HG03520 (cell line): ENCODE data around the gene CHMP4A.

Experiments used
- ATAC-seq: cut with Tn5 transposase; IDR thresholded peaks from one replicate; pipeline ENCODE4 v1.9.1; 2021; ENCODE audit warnings: mild to moderate bottlenecking, moderate library complexity; ENCODE audit not compliant: unreplicated experiment

The CHMP4A gene

DNA sequence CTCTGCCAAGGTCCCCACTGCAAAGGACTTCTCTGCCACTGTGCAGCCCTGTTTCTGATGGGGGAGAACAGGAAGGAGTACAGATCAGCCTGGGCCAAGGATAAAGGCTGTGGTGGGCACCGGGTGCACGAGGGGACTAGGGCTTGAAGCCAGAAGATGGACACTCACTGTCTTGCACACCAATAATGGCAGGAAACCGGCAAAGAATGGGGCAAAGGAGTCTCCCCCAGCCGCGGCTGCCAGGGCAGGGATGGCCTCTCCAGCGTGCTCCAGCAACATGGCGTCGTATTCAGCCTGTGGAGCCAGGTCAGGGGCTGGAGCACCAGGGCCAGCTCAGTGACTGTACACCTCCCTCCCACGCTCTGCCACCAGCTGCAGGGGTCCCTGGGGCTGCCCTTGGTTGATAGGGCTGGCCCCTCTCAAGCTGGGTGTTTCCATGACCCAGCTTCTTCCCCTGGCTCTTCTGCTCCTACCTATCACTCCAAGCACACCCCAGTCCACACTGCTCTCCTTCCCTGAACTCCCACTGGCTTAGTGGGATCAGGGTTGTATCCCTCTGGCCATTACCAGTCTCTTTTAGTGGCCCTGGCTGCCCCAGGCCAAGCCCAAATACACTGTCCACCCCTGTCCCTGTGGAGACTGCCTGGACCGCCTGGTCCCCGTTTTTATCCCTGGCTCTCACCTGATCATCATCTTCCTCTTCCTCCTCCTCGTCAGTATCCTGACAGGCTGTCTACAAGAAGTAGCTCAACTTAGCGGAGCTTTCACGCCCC, 31.0 kb downstream of the CHMP4A start:
- ATAC-seq, result no peak

- ATAC-seq, result no peak
Measured at GRCh38 chr14:24181371-24182077, 31.8 kb downstream of the CHMP4A start.

DNA sequence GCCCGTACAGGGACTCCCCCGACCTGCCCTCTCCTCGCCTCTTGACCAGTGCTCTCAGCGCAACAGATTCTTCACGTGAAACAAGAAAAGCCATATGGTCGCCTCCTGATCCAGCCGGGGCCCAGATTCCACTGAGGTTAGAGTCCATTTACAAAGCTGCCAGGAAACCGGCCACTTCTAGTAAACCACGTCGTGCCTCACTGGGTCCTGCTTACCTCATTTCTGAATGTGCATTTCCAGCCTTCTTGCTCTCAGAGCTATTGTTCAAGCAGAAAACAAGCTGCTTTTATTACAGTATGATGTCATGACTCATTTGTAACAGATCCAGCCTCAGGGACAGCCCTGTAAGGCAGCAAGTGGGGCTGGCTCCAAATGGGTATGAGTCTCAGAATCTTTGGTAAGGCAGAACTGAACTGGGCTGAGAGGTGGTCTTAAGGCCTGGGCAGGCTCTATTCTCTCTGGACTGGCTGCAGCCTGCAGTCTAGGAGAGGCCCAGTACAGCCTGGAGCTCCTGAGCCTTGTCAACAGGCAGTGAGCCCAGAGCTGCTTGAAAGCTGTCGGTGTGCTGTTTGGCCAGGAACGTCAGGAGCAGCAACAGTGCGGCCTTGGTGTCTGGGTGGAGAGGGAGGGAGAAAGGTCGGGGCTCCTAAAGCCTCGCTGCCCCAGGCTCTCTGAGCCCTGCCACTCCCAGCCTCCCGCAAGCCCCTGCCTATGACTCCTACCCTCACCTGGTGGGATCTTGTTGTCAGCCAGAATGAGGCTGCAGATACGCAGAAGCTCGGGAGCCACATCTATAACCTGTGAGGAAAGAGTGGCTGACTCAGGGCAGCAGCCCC, 33.1 kb downstream of the CHMP4A start:
- no peak for ATAC-seq

- no peak for ATAC-seq
Measured at GRCh38 chr14:24179294-24179960, 33.9 kb downstream of the CHMP4A start.

DNA sequence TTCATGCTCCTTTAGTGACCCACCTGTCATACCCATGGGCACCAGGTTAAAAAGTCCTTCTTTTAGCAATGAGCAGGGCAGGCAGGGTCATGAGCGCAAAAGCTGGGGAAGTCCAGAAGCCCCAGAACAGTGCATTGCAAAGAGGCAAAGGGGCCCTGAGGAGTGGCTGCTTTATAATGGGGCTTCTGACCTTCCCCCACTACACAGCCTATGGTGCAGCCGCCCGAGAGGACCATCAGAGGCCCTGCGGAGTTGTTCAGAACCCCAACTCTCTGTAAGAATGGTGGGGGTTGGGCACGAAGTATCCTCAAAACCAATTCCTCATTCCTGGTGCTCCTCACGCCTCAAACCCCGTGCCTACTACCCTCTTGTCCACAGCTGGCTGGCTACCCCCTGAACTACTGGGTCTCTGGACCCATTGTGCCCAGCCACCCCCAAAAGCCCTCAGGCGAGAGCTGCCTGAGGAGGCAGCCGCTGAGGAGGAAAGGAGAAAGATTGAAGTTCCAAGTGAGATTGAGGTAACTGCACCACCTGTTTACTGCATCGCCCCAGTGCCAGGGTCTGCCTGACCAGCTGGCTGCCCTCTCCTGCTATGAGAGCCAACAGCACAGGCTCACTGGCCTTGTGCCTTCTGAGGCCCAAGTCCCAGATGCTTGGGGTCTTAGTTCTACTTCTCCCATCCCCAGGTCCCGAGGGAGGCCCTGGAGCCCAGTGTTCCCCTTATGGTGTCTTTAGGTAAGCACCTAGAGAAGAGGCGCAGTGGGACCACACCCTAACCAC, 34.7 kb downstream of the CHMP4A start:
- no peak for ATAC-seq

GRCh38 chr14:24177891-24178290, 35.4 kb downstream of the CHMP4A start:
- ATAC-seq, result no peak

DNA sequence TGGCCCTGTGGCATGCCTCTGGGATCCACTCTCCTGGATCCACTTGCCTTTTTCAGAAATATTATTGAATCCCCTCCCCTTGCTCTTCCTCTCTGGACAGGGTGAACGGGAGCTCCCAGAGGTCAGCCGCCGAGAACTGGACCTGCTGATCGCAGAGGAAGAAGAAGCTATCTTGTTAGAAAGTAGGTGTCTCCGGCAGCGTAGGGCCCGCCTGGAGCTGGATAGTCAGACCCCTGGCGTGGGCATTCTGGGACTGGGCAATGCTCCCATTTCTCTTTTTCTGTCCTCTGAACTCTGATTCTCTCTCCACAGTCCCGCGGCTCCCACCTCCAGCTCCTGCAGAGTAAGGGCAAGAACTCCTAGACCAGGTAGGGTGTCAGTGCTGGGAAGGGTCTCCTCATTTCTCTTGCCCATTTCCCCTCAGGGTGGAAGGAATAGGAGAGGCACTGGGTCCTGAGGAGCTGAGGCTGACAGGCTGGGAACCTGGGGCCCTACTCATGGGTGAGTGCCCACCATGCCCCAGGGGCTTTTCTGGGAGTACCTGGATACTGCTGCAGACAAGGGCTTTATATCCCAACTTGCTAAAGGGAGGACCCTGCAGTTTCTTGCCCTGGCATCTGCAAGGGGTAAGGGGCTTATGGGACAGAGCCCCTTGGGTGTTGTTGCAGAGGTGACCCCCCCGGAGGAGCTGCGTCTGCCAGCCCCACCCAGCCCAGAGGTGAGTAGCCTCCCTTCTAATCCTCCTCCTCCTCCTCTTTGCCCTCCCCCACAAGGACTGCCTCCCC, 36.1 kb downstream of the CHMP4A start:
- no peak for ATAC-seq

DNA sequence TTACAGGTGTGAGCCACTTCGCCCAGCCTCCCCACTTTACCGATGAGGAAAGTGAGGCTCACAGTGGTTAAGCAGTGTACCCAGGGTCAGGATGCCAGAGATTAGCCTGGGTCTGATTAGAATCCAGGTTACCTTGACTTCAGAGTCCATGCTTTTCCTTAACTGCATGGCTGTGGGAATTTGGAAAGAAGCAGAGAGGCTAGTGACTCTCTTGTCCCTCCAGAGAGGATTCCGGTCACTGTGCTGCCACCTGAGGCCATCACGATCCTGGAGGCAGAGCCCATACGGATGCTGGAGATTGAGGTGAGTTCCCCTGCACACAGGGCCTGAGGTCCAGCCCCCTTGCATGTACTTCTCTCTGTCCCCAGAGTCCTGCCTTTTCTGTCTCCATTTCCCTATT, 36.7 kb downstream of the CHMP4A start:
- no peak for ATAC-seq

DNA sequence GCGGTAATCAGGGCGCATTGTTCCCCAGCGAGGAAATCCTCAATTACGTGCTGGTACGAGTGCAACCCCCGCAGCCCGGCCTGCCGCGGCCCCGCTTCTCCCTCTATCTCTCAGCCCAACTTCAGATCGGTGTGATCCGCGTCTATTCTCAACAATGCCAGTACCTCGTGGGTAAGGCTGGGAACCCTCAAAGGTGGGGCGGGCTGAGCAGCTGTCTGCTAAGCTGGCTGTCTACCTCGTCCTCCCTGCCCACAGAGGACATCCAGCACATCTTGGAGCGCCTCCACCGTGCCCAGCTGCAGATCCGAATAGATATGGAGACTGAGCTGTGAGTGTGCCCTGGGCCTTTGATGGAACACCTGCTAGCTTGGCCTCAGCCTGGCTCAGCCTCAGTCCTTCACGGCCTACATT, 40.4 kb downstream of the CHMP4A start:
- no peak for ATAC-seq

DNA sequence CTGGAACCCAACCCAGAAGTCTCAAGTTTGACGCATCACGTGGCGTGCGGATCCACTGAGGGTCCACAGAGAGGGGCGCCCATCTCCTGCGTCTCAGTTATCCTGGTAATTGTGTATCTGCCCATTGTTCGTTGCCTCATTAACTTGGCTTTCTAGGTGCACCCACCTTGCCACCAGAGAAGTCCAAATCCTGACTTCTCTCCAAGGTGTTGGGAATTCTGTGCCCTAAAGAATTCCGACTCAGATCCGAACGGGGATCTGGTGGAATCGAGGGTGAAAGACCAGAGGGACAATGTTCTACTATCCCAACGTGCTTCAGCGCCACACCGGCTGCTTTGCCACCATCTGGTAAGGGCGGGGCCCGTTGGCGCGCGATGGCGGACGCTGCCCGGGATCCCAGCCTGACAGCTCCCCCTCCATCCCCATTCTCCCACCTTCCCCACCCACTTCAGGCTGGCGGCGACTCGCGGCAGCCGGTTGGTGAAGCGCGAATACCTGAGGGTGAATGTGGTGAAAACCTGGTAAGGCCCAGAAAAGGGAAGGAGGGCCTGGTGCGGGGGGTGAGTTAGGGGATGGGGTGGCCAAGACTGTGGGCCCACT, 40.9 kb downstream of the CHMP4A start:
- ATAC-seq, result no peak

DNA sequence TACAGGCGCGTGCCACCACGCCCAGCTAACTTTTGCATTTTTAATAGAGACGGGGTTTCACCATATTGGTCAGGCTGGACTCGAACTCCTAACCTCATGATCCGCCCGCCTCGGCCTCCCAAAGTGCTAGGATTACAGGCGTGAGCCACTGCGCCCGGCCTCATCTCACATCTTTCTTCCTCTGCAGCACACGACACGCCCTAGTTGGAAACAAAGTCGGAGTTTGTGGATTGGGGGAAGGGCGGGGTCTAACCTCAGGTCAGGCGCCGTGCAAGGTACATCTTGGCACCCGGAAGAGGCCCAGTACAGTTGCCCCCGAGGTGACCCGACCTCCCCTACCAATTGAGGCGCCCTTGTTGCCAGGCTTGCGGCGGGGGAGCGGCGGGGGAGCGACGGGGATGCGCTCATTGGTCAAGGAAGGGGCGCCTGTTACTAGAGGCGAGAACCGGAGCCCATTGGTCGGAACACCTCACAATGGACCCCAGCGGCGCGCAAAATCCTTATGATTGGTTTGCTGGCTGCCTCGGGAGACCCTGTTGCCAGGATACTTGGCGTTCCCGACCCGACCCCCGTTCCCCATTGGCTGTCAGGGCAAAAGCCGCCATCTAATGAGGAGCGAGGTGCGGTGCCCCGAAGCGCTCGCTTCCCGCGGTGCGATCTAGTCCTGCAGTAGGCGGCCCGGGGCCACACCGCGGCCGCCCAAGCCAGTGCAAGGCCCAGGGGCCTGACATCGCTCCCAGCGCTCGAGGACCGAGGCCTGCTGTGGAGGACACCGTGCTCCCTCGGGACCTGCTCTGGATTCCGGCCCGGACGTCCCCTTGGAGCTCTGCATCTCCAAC, 41.6 kb downstream of the CHMP4A start, which contains the start of gene REC8:
Gene REC8 (plus strand): TSS at position 659 of the 839 bp plus-strand sequence. CDS start 473 bp downstream, outside the sequence.
- ATAC-seq, result peak; percentile 64

DNA sequence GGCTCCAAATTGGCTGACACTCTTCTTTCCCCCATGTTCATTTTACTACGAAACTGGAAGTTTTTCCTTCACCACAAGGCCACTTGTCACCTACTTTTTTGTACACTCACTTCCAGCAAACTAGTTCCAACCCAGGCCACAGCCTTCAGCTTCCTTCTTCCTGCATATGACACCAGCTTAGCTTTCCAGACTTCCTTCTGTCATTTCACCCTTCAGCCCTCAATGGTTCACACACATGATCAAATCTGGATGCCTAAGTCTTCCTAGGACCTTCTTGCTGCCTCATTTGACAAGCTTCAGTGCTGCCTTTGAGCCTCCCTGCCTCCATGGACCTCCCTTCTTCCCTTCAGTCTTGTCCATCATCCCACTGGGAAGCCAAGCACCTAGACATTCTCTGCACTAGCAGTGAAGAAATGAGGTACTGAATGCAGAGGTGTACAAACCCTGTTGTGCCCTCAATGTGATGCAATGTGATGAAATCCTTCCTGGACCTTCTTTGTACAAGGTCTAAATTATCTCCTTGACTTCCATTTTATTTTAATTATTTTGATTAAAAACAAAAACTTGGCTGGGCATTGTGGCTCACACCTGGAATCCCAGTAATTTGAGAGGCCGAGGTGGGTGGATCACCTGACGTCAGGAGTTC, 45.7 kb downstream of the CHMP4A start:
- no peak for ATAC-seq

DNA sequence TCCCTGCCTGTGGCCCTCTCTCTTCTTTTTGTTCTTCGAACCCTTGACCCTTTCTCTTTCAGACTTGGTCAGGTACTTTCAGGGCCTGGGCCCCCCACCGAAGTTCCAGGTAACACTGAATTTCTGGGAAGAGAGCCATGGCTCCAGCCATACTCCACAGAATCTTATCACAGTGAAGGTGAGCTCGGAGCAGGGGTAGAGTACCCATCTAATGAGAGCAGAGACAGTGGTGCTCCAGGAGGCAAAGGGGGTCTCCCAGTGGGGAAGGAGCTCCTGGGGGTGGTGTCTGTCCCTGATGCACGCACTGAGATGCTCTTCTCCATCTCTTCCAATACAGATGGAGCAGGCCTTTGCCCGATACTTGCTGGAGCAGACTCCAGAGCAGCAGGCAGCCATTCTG, 47.5 kb downstream of the CHMP4A start:
- ATAC-seq, result no peak

- no peak for ATAC-seq
Measured at GRCh38 chr14:24164518-24164991, 48.7 kb downstream of the CHMP4A start.

DNA sequence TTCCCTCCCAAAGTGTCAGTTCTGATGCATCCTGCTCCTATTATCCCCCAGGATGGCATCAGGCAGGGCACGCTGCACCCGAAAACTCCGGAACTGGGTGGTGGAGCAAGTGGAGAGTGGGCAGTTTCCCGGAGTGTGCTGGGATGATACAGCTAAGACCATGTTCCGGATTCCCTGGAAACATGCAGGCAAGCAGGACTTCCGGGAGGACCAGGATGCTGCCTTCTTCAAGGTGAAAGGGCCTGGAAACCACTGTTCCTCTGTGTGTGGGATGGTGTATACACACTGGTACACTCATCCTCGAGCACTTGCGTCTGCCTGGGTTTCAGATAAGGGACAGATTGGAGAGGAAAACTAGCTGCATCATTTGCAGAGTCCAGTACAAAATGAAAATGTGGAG, 51.2 kb downstream of the CHMP4A start:
- ATAC-seq, result no peak

DNA sequence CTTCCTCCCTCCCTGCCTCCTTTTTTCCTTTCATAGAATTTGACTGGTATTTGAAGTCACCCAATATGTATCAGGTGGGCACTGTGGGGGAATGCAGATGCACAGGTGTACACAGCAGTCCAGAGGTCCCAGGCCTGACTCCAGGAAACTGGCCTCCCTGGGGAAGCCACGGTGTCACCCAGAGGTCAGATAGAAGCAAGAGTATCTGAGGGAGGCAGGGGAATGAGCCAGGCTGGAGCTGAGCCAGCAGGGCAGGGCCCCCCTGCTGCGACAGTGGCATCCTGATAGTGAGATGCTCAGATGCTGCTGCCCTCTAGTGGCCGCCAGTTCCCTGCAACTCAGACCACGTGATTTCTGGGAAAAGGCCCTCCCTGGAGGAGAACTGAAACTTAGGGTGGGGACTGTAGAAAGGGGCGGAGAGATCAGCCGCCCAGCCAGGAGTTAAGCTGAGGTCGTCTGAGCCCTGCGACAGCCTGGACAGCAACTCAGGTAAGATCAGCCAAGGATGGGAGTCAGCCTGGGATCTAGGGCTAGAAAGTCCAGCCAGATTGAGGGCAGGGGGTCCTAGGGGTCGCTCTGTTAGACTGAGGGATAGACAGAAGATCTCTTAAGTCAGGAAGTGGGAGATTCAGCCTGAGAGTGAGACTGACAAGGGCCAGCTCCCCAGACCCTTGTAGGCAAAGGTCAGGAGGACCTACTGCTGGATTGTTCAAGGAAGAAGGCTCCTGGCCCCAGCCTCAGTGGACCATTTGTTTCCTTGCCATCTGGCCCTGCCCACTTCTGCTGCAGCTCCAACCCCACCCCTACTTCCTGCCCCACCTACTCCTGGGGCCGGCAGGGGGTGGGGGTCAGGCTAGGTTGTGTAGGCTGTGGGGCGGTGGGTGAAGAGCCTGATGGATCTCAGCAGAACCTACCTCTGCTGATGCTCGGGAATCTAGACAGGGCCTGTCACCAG, 52.2 kb downstream of the CHMP4A start, which contains the start of gene IRF9:
Gene IRF9 (plus strand): TSS at position 416 of the 955 bp plus-strand sequence. CDS start 880 bp downstream, outside the sequence.
- ATAC-seq, result peak; percentile 72
